WTC11 (cell line): ENCODE data around the gene TMC6. TPM values are rescaled to one million over a fixed set of nuclear protein-coding genes. Genes with fewer than 3 reads are reported as not detected.

ENCODE experiments used
- ATAC-seq: fragments of 200-7000 bp; cut with Tn5 transposase; 2 replicates; pipeline ENCODE4 v1.10.0; 2021; ENCODE audit warnings: mild to moderate bottlenecking, moderate library complexity
- CTCF ChIA-PET: fragments of 300-600 bp; sonication (Branson Sonifier 250); formaldehyde crosslinking; loops from one replicate; lab custom pipeline; 2021; ENCODE audit warnings: antibody characterized with exemption; lab: Charles Lee
- POLR2A ChIA-PET: fragments of 350-600 bp; sonication (Branson Sonifier 250); formaldehyde crosslinking; loops from one replicate; lab custom pipeline; 2021; ENCODE audit warnings: antibody characterized with exemption; lab: Charles Lee
- DNase-seq: peaks from one replicate; pipeline ENCODE4 v3.0.0; 2021; ENCODE audit warnings: low spot score
- H3K27ac Mint-ChIP-seq: 2 replicates; pipeline ENCODE4 v1.8.0; 2021; ENCODE audit warnings: mixed read lengths
- H3K27me3 Mint-ChIP-seq: 2 replicates; pipeline ENCODE4 v1.8.0; 2021; ENCODE audit warnings: low read depth, mild to moderate bottlenecking, moderate library complexity, mixed read lengths
- H3K36me3 Mint-ChIP-seq: 2 replicates; pipeline ENCODE4 v1.8.0; 2021; ENCODE audit warnings: mixed read lengths
- H3K4me1 Mint-ChIP-seq: 2 replicates; pipeline ENCODE4 v1.8.0; 2022; ENCODE audit warnings: mixed read lengths
- H3K4me3 Mint-ChIP-seq: 2 replicates; pipeline ENCODE4 v1.8.0; 2021; ENCODE audit warnings: mild to moderate bottlenecking, moderate library complexity, mixed read lengths
- H3K9me3 Mint-ChIP-seq: 2 replicates; pipeline ENCODE4 v1.8.0; 2021; ENCODE audit warnings: mixed read lengths
- ATF1 ChIP-seq: sonication (generic); formaldehyde crosslinking; IDR thresholded peaks from 2 replicates; pipeline ENCODE4 v1.8.1; 2023; ENCODE audit warnings: mild to moderate bottlenecking, moderate library complexity, missing genetic modification reagents
- CREM ChIP-seq: sonication (generic); formaldehyde crosslinking; IDR thresholded peaks from 2 replicates; pipeline ENCODE4 v1.8.1; 2022; ENCODE audit warnings: mild to moderate bottlenecking, missing genetic modification reagents, moderate library complexity
- FOXK1 ChIP-seq: sonication (generic); formaldehyde crosslinking; IDR thresholded peaks from 2 replicates; pipeline ENCODE4 v1.8.0; 2022; ENCODE audit warnings: mild to moderate bottlenecking, moderate library complexity, missing genetic modification reagents
- JAZF1 ChIP-seq: fragments of 250-450 bp; sonication (Bioruptor Pico); IDR thresholded peaks from 2 replicates; pipeline ENCODE4 v1.9.0; 2021; ENCODE audit warnings: moderate library complexity, mild to moderate bottlenecking, inconsistent platforms
- JUN ChIP-seq: sonication (generic); formaldehyde crosslinking; IDR thresholded peaks from 2 replicates; pipeline ENCODE4 v1.8.0; 2023; ENCODE audit warnings: mild to moderate bottlenecking, missing genetic modification reagents
- MXD4 ChIP-seq: fragments of 250-450 bp; sonication (Bioruptor Pico); IDR thresholded peaks from 2 replicates; pipeline ENCODE4 v1.8.0; 2021; ENCODE audit warnings: mild to moderate bottlenecking, moderate library complexity, borderline replicate concordance
- NFATC4 ChIP-seq: fragments of 250-450 bp; sonication (Bioruptor Pico); IDR thresholded peaks from 2 replicates; pipeline ENCODE4 v1.9.0; 2021; ENCODE audit warnings: mild to moderate bottlenecking
- NFE2L1 ChIP-seq: sonication (generic); formaldehyde crosslinking; IDR thresholded peaks from 2 replicates; pipeline ENCODE4 v1.8.1; 2023; ENCODE audit warnings: missing genetic modification reagents
- RORB ChIP-seq: fragments of 250-450 bp; sonication (Bioruptor Pico); IDR thresholded peaks from 2 replicates; pipeline ENCODE4 v1.9.0; 2021; ENCODE audit warnings: mild to moderate bottlenecking
- ZNF138 ChIP-seq: sonication (generic); formaldehyde crosslinking; conservative IDR thresholded peaks from 2 replicates; pipeline ENCODE4 v1.8.1; 2022; ENCODE audit warnings: mild to moderate bottlenecking, moderate library complexity, missing genetic modification reagents
- ZNF423 ChIP-seq: fragments of 250-450 bp; sonication (Bioruptor Pico); IDR thresholded peaks from 2 replicates; pipeline ENCODE4 v2.1.2; 2022; ENCODE audit warnings: mild to moderate bottlenecking, moderate library complexity
- total RNA-seq: library from RNA; stranded (reverse); gene quantifications from 3 replicates; pipeline ENCODE4 v1.2.3, GENCODE V29; 2021
- TF ChIP-seq, protein P1 (sequence below): fragments of 200-600 bp; IDR thresholded peaks from 2 replicates; pipeline ENCODE4 v1.8.0; 2022; ENCODE audit warnings: antibody characterized with exemption
- TF ChIP-seq, protein P2 (sequence below): sonication (generic); formaldehyde crosslinking; IDR thresholded peaks from 2 replicates; pipeline ENCODE4 v1.8.1; 2022; ENCODE audit warnings: low read depth, missing genetic modification reagents, borderline replicate concordance
- TF ChIP-seq, protein P3 (sequence below): sonication (generic); formaldehyde crosslinking; IDR thresholded peaks from 2 replicates; pipeline ENCODE4 v1.8.1; 2022; ENCODE audit warnings: missing genetic modification reagents, borderline replicate concordance
- TF ChIP-seq, protein P4 (sequence below): sonication (generic); formaldehyde crosslinking; IDR thresholded peaks from 2 replicates; pipeline ENCODE4 v1.8.1; 2022; ENCODE audit warnings: mild to moderate bottlenecking, missing genetic modification reagents, moderate library complexity, borderline replicate concordance
- TF ChIP-seq, protein P5 (sequence below): sonication (generic); formaldehyde crosslinking; conservative IDR thresholded peaks from 2 replicates; pipeline ENCODE4 v1.8.1; 2022; ENCODE audit warnings: mild to moderate bottlenecking, missing genetic modification reagents
- TF ChIP-seq, protein P6 (sequence below): sonication (generic); formaldehyde crosslinking; IDR thresholded peaks from 2 replicates; pipeline ENCODE4 v1.8.1; 2023; ENCODE audit warnings: mild to moderate bottlenecking, moderate library complexity, missing genetic modification reagents
- TF ChIP-seq, protein P7 (sequence below): sonication (generic); formaldehyde crosslinking; IDR thresholded peaks from 2 replicates; pipeline ENCODE4 v1.8.1; 2023; ENCODE audit warnings: mild to moderate bottlenecking, missing genetic modification reagents

Gene TMC6
- total RNA-seq, 1 experiment from 2014 or later, result 120 TPM

DNA sequence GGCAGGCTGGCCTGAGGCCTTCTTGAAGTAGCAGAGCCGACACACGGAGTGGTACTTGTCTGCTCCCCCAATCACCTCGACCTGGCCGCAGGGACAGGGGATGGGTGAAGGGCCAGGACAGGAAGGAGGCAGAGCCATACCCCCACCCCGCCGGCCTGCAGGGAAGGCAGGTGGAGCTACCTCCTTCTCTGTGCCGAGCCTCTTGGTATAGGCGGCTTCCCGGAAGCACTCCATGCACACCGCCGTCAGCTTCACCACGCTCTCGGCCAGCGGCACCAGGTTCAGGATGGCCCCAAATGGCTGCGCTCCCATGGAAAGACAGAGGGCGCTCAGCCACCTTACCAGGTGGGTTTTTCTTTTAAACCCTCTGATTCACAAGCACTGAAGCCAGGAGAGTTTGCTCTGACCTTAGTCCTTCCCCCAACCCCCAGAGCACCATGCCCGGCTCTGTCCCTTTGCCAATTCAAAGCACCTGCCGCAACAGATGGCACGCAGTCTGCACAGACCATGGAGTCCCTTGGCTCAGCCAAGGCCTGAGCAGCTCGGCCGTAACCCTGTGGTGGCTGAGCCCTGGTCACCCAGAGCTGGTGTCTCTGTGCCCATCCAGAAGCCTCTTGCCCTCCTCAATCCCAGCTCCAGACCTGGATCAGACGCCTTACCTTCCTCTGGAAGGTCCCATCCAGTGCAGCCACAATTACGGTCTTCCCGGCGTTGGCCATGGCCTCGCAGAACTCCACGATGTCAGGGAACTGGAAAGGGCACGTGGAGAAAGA, 46.5 kb upstream of the TMC6 start:
- ATAC-seq, result peak; percentile 55
- H3K4me3 Mint-ChIP-seq, result no peak overlapping the region
- peaks cover 45% of the 10 kb centered on the region for H3K4me1 Mint-ChIP-seq
- DNase-seq, result peak; percentile 72
- TF ChIP-seq, protein P1, sequence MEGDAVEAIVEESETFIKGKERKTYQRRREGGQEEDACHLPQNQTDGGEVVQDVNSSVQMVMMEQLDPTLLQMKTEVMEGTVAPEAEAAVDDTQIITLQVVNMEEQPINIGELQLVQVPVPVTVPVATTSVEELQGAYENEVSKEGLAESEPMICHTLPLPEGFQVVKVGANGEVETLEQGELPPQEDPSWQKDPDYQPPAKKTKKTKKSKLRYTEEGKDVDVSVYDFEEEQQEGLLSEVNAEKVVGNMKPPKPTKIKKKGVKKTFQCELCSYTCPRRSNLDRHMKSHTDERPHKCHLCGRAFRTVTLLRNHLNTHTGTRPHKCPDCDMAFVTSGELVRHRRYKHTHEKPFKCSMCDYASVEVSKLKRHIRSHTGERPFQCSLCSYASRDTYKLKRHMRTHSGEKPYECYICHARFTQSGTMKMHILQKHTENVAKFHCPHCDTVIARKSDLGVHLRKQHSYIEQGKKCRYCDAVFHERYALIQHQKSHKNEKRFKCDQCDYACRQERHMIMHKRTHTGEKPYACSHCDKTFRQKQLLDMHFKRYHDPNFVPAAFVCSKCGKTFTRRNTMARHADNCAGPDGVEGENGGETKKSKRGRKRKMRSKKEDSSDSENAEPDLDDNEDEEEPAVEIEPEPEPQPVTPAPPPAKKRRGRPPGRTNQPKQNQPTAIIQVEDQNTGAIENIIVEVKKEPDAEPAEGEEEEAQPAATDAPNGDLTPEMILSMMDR, result peak; percentile 17; the same call in 1 of the 2 replicates
- TF ChIP-seq FOXK1 (CRISPR knock-in tag) (no peak), MXD4 (CRISPR knock-in tag) (no peak)
- H3K27me3 Mint-ChIP-seq, result no peaks in the 10 kb centered on the region
- ChIA-PET POLR2A (interaction anchor here (1.5 to 1.8 kb wide), 2 partner anchors 12 to 35 kb away, joined by 6 to 7 read pairs; partner anchors contain the start of gene TK1), CTCF (interaction anchor here (0.7 to 6.4 kb wide), 19 partner anchors 9 to 247 kb away, joined by 3 to 85 read pairs (median 4); partner anchors contain the start of genes AFMID, BIRC5 and TK1)
- H3K36me3 Mint-ChIP-seq, result peaks cover 48% of the 10 kb centered on the region
- peak overlapping the region; percentile 68 for H3K27ac Mint-ChIP-seq
- H3K9me3 Mint-ChIP-seq, result no peaks in the 10 kb centered on the region

DNA sequence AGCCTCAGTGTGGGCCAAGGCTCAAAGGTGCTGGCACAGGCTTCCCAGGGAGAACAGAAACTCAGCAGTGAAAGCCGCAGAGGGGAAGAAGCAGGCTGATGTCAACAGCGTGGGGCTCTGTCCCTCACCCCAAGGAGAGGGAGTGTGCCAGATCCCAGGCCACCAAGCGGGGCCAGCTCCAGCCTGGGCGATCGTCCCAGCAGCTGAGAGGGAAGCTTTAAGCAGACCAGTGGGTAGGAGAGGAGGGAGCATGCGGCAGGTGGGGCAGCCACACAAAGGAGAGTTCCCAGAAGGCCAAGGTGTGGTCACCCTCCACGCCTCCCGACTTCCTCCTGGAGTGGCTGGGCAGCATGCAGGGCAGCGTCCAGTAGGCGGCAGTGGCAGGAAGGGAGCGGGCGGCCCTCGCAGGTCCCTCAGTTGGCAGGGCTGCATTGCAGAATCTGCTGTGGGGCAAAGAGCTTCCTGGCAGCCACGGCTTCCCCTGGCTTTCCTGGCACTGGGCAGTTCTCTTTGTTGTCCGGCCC, 45.9 kb upstream of the TMC6 start:
- ChIA-PET POLR2A (interaction anchor here (1.5 kb wide), 1 partner anchor 12 kb away, joined by 6 read pairs; the partner anchor contains the start of gene TK1), CTCF (interaction anchor here (0.7 to 6.4 kb wide), 12 partner anchors 8 to 89 kb away, joined by 3 to 85 read pairs (median 9); partner anchors contain the start of genes AFMID and TK1)
- ATAC-seq (no peak), DNase-seq (no peak)
- peaks cover 42% of the 10 kb centered on the region for H3K36me3 Mint-ChIP-seq
- TF ChIP-seq JUN (no peak), NFE2L1 (CRISPR knock-in tag) (no peak), NFATC4 (CRISPR knock-in tag) (no peak), RORB (CRISPR knock-in tag) (no peak), ZNF423 (no peak), CREM (CRISPR knock-in tag) (no peak), ZNF138 (CRISPR knock-in tag) (no peak), JAZF1 (no peak), ATF1 (0 out of 2 replicates have a peak, but pooled peaks have one; percentile 44)
- TF ChIP-seq, protein P2, sequence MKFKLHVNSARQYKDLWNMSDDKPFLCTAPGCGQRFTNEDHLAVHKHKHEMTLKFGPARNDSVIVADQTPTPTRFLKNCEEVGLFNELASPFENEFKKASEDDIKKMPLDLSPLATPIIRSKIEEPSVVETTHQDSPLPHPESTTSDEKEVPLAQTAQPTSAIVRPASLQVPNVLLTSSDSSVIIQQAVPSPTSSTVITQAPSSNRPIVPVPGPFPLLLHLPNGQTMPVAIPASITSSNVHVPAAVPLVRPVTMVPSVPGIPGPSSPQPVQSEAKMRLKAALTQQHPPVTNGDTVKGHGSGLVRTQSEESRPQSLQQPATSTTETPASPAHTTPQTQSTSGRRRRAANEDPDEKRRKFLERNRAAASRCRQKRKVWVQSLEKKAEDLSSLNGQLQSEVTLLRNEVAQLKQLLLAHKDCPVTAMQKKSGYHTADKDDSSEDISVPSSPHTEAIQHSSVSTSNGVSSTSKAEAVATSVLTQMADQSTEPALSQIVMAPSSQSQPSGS, result no peak
- TF ChIP-seq, protein P3, sequence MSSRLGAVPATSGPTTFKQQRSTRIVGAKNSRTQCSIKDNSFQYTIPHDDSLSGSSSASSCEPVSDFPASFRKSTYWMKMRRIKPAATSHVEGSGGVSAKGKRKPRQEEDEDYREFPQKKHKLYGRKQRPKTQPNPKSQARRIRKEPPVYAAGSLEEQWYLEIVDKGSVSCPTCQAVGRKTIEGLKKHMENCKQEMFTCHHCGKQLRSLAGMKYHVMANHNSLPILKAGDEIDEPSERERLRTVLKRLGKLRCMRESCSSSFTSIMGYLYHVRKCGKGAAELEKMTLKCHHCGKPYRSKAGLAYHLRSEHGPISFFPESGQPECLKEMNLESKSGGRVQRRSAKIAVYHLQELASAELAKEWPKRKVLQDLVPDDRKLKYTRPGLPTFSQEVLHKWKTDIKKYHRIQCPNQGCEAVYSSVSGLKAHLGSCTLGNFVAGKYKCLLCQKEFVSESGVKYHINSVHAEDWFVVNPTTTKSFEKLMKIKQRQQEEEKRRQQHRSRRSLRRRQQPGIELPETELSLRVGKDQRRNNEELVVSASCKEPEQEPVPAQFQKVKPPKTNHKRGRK (CRISPR knock-in tag), result 0 out of 2 replicates have a peak, but pooled peaks have one; percentile 25
- TF ChIP-seq, protein P4, sequence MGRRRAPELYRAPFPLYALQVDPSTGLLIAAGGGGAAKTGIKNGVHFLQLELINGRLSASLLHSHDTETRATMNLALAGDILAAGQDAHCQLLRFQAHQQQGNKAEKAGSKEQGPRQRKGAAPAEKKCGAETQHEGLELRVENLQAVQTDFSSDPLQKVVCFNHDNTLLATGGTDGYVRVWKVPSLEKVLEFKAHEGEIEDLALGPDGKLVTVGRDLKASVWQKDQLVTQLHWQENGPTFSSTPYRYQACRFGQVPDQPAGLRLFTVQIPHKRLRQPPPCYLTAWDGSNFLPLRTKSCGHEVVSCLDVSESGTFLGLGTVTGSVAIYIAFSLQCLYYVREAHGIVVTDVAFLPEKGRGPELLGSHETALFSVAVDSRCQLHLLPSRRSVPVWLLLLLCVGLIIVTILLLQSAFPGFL (CRISPR knock-in tag), result no peak
- TF ChIP-seq, protein P5, sequence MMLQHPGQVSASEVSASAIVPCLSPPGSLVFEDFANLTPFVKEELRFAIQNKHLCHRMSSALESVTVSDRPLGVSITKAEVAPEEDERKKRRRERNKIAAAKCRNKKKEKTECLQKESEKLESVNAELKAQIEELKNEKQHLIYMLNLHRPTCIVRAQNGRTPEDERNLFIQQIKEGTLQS (CRISPR knock-in tag), result no peak
- TF ChIP-seq, protein P6, sequence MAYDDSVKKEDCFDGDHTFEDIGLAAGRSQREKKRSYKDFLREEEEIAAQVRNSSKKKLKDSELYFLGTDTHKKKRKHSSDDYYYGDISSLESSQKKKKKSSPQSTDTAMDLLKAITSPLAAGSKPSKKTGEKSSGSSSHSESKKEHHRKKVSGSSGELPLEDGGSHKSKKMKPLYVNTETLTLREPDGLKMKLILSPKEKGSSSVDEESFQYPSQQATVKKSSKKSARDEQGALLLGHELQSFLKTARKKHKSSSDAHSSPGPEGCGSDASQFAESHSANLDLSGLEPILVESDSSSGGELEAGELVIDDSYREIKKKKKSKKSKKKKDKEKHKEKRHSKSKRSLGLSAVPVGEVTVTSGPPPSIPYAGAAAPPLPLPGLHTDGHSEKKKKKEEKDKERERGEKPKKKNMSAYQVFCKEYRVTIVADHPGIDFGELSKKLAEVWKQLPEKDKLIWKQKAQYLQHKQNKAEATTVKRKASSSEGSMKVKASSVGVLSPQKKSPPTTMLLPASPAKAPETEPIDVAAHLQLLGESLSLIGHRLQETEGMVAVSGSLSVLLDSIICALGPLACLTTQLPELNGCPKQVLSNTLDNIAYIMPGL (CRISPR knock-in tag), result 0 out of 2 replicates have a peak, but pooled peaks have one; percentile 29
- TF ChIP-seq, protein P7, sequence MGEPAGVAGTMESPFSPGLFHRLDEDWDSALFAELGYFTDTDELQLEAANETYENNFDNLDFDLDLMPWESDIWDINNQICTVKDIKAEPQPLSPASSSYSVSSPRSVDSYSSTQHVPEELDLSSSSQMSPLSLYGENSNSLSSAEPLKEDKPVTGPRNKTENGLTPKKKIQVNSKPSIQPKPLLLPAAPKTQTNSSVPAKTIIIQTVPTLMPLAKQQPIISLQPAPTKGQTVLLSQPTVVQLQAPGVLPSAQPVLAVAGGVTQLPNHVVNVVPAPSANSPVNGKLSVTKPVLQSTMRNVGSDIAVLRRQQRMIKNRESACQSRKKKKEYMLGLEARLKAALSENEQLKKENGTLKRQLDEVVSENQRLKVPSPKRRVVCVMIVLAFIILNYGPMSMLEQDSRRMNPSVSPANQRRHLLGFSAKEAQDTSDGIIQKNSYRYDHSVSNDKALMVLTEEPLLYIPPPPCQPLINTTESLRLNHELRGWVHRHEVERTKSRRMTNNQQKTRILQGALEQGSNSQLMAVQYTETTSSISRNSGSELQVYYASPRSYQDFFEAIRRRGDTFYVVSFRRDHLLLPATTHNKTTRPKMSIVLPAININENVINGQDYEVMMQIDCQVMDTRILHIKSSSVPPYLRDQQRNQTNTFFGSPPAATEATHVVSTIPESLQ (CRISPR knock-in tag), result no peak
- no peak overlapping the region for H3K27ac Mint-ChIP-seq
- peaks cover 50% of the 10 kb centered on the region for H3K4me1 Mint-ChIP-seq
- no peak overlapping the region for H3K4me3 Mint-ChIP-seq
- no peaks in the 10 kb centered on the region for H3K9me3 Mint-ChIP-seq
- no peaks in the 10 kb centered on the region for H3K27me3 Mint-ChIP-seq
